IMR-90 (cell line): ENCODE results near the gene PALLD. TPM values are rescaled to one million over a fixed set of nuclear protein-coding genes. Genes with fewer than 3 reads are reported as not detected.

Experiments used
- ATAC-seq: fragments of 200-7000 bp; cut with Tn5 transposase; 2 replicates; pipeline ENCODE4 v1.9.1; 2020; ENCODE audit warnings: low read depth, mild to moderate bottlenecking, moderate library complexity
- BruUV-seq: library from RNA; stranded (reverse); fragments of 400-500 nt; replicated peaks from 2 replicates; lab custom pipeline; 2021; lab: Mats Ljungman, UMichigan
- CTCF ChIA-PET: fragments of 300-600 bp; formaldehyde crosslinking; extraction: SDS; loops from one replicate; lab custom pipeline; 2021; ENCODE audit warnings: antibody characterized with exemption; lab: Yijun Ruan, JAX
- POLR2A ChIA-PET: fragments of 300-600 bp; sonication (Branson Sonifier 250); formaldehyde crosslinking; loops from one replicate; lab custom pipeline; 2022; ENCODE audit warnings: antibody characterized with exemption; ENCODE audit not compliant: unreplicated experiment; lab: Charles Lee
- DNase-seq: peaks from one replicate; pipeline ENCODE4 v3.0.0; 2013
- H2AFZ ChIP-seq: replicated peaks from 2 replicates; pipeline ENCODE3; 2013; ENCODE audit warnings: low read length, mild to moderate bottlenecking; ENCODE audit not compliant: poor library complexity
- H2AK5ac ChIP-seq: 2 replicates; pipeline ENCODE4 v1.6.1; 2013; ENCODE audit warnings: low read depth, low read length, inconsistent platforms
- H2AK9ac ChIP-seq: replicated peaks from 2 replicates; pipeline ENCODE3; 2013; ENCODE audit warnings: mild to moderate bottlenecking, low read depth, low read length, moderate library complexity; ENCODE audit not compliant: poor library complexity
- H2BK120ac ChIP-seq: 2 replicates; pipeline ENCODE4 v1.6.1; 2013; ENCODE audit warnings: low read depth, low read length, inconsistent platforms
- H2BK15ac ChIP-seq: 3 replicates; pipeline ENCODE4 v1.6.1; 2013; ENCODE audit warnings: low read depth, low read length, inconsistent platforms
- H2BK20ac ChIP-seq: 2 replicates; pipeline ENCODE4 v1.6.1; 2013; ENCODE audit warnings: low read depth, mild to moderate bottlenecking, inconsistent platforms, low read length, moderate library complexity
- H2BK5ac ChIP-seq: 2 replicates; pipeline ENCODE4 v1.6.1; 2013; ENCODE audit warnings: mild to moderate bottlenecking, low read depth, low read length, inconsistent platforms; ENCODE audit not compliant: poor library complexity, severe bottlenecking
- H3K14ac ChIP-seq: replicated peaks from 2 replicates; pipeline ENCODE4 v1.6.1; 2013; ENCODE audit warnings: low read depth, low read length, inconsistent platforms
- H3K18ac ChIP-seq: 2 replicates; pipeline ENCODE4 v1.6.1; 2013; ENCODE audit warnings: low read depth, low read length, control low read depth
- H3K23ac ChIP-seq: 2 replicates; pipeline ENCODE4 v1.6.1; 2013; ENCODE audit warnings: low read depth, low read length, inconsistent platforms
- H3K27ac ChIP-seq: 2 replicates; pipeline ENCODE4 v1.5.1; 2013; ENCODE audit warnings: mild to moderate bottlenecking, control low read depth, low read length; ENCODE audit not compliant: insufficient read depth
- H3K27me3 ChIP-seq: 2 replicates; pipeline ENCODE4 v1.6.1; 2013; ENCODE audit warnings: low read length; ENCODE audit not compliant: control insufficient read depth, insufficient read depth
- H3K36me3 ChIP-seq: 2 replicates; pipeline ENCODE4 v1.6.1; 2013; ENCODE audit warnings: low read length, mixed read lengths; ENCODE audit not compliant: control insufficient read depth, insufficient read depth
- H3K4ac ChIP-seq: 2 replicates; pipeline ENCODE4 v1.6.1; 2013; ENCODE audit warnings: low read depth, low read length, inconsistent platforms
- H3K4me1 ChIP-seq: 2 replicates; pipeline ENCODE4 v1.6.1; 2013; ENCODE audit warnings: low read length, mixed read lengths; ENCODE audit not compliant: control insufficient read depth, insufficient read depth
- H3K4me2 ChIP-seq: 2 replicates; pipeline ENCODE4 v1.6.1; 2013; ENCODE audit warnings: low read depth, mild to moderate bottlenecking, control low read depth, low read length, moderate library complexity
- H3K4me3 ChIP-seq: 2 replicates; pipeline ENCODE4 v1.5.1; 2013; ENCODE audit warnings: low read depth, mild to moderate bottlenecking, control low read depth, low read length, moderate library complexity; ENCODE audit not compliant: insufficient read depth
- H3K56ac ChIP-seq: 2 replicates; pipeline ENCODE4 v1.6.1; 2013; ENCODE audit warnings: low read length, inconsistent platforms; ENCODE audit not compliant: insufficient read depth; ENCODE audit errors: extremely low read depth
- H3K79me1 ChIP-seq, 2 experiments: 2 replicates each; pipeline ENCODE4 v1.6.1; 2013; ENCODE audit warnings: low read length in 2 of 2, inconsistent platforms in 1 of 2, low read depth in 1 of 2
- H3K9ac ChIP-seq: 2 replicates; pipeline ENCODE4 v1.6.1; 2013; ENCODE audit warnings: low read depth, low read length, control low read depth
- H3K9me1 ChIP-seq: 2 replicates; pipeline ENCODE4 v1.6.1; 2013; ENCODE audit warnings: low read length, inconsistent platforms; ENCODE audit not compliant: insufficient read depth
- H3K9me3 ChIP-seq: 2 replicates; pipeline ENCODE4 v1.6.1; 2013; ENCODE audit warnings: low read length; ENCODE audit not compliant: control insufficient read depth, insufficient read depth
- H4K20me1 ChIP-seq: 2 replicates; pipeline ENCODE4 v1.6.1; 2013; ENCODE audit warnings: low read length, inconsistent platforms; ENCODE audit not compliant: insufficient read depth
- H4K5ac ChIP-seq: 2 replicates; pipeline ENCODE4 v1.6.1; 2013; ENCODE audit warnings: mild to moderate bottlenecking, low read depth, low read length, control low read depth
- H4K8ac ChIP-seq, 2 experiments: 2 replicates each; pipeline ENCODE4 v1.6.1; 2013; ENCODE audit warnings: low read depth in 2 of 2, low read length in 2 of 2, control low read depth in 1 of 2, inconsistent platforms in 1 of 2
- H4K91ac ChIP-seq: 2 replicates; pipeline ENCODE4 v1.6.1; 2013; ENCODE audit warnings: low read depth, low read length, inconsistent platforms; ENCODE audit not compliant: insufficient read depth
- FOS ChIP-seq: fragments of 150-350 bp; IDR thresholded peaks from 2 replicates; pipeline ENCODE4 v1.6.1; 2016; ENCODE audit warnings: low read depth, low read length
- MAFK ChIP-seq: IDR thresholded peaks from 2 replicates; pipeline ENCODE4 v1.6.1; 2012; ENCODE audit warnings: low read depth, low read length, improper control_type of control experiment
- SMC3 ChIP-seq: fragments of 150-350 bp; IDR thresholded peaks from 2 replicates; pipeline ENCODE4 v1.6.1; 2016; ENCODE audit warnings: low read depth, mild to moderate bottlenecking, antibody characterized with exemption, low read length, moderate library complexity
- WGBS, 2 experiments: methylation state at CpG; one replicate each; pipeline versions ENCODE4 v1.1.5 to v1.1.7; 2013; ENCODE audit warnings: missing lambda C conversion rate in 2 of 2; ENCODE audit not compliant: insufficient read length in 1 of 2; ENCODE audit errors: extremely low coverage in 2 of 2; 5-methylcytosine and 5-hydroxymethylcytosine counted together
- dilution Hi-C: fragments of 300-500 bp; cut with HindIII; formaldehyde crosslinking; loops from one replicate; pipeline ENCODE4 v1.14.3; 2018; ENCODE audit warnings: low sequenced_read_pairs; ENCODE audit not compliant: unreplicated experiment
- in situ Hi-C: fragments of 300-500 bp; cut with MboI; formaldehyde crosslinking; loops from 3 replicates; pipeline ENCODE4 v1.14.3; 2019; ENCODE audit warnings: low sequenced_read_pairs, inconsistent platforms, mixed read lengths
- intact Hi-C: fragments of 100-400 bp; cut with micrococcal nuclease; formaldehyde crosslinking; loops from 2 replicates; pipeline ENCODE4 v1.10.0; 2022
- polyA plus RNA-seq, 3 experiments: library from polyadenylated mRNA; depleted of rRNA; stranded (reverse); fragments of >200 nt; gene quantifications; 2 replicates each; pipeline ENCODE4 v1.2.3, GENCODE V29; 2012; ENCODE audit warnings: low replicate concordance in 1 of 3
- total RNA-seq: library from RNA; depleted of rRNA; stranded (reverse); fragments of >200 nt; gene quantifications from 2 replicates; pipeline ENCODE4 v1.2.3, GENCODE V29; 2012

The PALLD gene
- total and polyA plus RNA-seq, 2 of the 4 experiments (the other 2 are of a cell fraction): 91.0 to 91.9 TPM

- H3K9me3 ChIP-seq: no peaks in the 10 kb centered on the region
- no peak overlapping the region for H3K9ac ChIP-seq
- no peak overlapping the region for H2AK9ac ChIP-seq
- H2BK15ac ChIP-seq: peak overlapping the region; percentile 75
- dilution Hi-C loops (no loop called here), in situ Hi-C loops (no loop called here), intact Hi-C loops (loop anchor here (5.0 kb wide), 2 partner anchors 228 to 407 kb away; no protein-coding TSS in a partner anchor)
- peak overlapping the region; percentile 71; the same call in 1 of the 2 replicates for H3K4ac ChIP-seq
- peak overlapping the region; percentile 78 for H2BK120ac ChIP-seq
- peaks cover 0 to 3% of the 10 kb centered on the region in 2 experiments; a peak in 1 of 4 replicates for H3K79me1 ChIP-seq
- peak overlapping the region; percentile 48; the same call in 1 of the 2 replicates for H3K18ac ChIP-seq
- no TSS peak for BruUV-seq
- no peak for ATAC-seq
- peak overlapping the region; percentile 76 for H2AK5ac ChIP-seq
- H3K14ac ChIP-seq: no peak overlapping the region
- no peak overlapping the region for H3K56ac ChIP-seq
- DNase-seq: peak; percentile 90
- CTCF ChIA-PET: interaction anchor here (1.0 to 1.5 kb wide), 3 partner anchors 23 to 332 kb away, joined by 3 to 4 read pairs (median 3); no protein-coding TSS in a partner anchor
- no peak overlapping the region for H3K23ac ChIP-seq
- peak overlapping the region; percentile 98 for H2BK20ac ChIP-seq
- H2BK5ac ChIP-seq: no peak overlapping the region
- H3K4me2 ChIP-seq: peak overlapping the region; percentile 30; the same call in 1 of the 2 replicates
- peak overlapping the region; percentile 64; the same call in 1 of the 2 replicates for H4K91ac ChIP-seq
- WGBS, 2 experiments: 86% methylated on average over 1 of the region's 8 CpGs; no CpG with 5 or more reads in 1 of the 2 experiments
- TF ChIP-seq MAFK: 0 out of 2 replicates have a peak, but pooled peaks have one; percentile 7
- peak; percentile 82; the same call in 1 of the 2 replicates for TF ChIP-seq FOS
- TF ChIP-seq SMC3: no peak
- POLR2A ChIA-PET: interaction anchor here (0.6 kb wide), 1 partner anchor 21 kb away, joined by 4 read pairs; no protein-coding TSS in a partner anchor
- H4K20me1 ChIP-seq: no peaks in the 10 kb centered on the region
- no peaks in the 10 kb centered on the region for H3K27me3 ChIP-seq
- H3K9me1 ChIP-seq: peaks cover 11% of the 10 kb centered on the region
- H3K4me3 ChIP-seq: no peak overlapping the region
- peaks cover 22% of the 10 kb centered on the region for H3K4me1 ChIP-seq
- no peak overlapping the region for H2AFZ ChIP-seq
- no peak overlapping the region for H3K27ac ChIP-seq
- no peaks in the 10 kb centered on the region for H3K36me3 ChIP-seq
- H4K5ac ChIP-seq: no peak overlapping the region
- H4K8ac ChIP-seq: peak overlapping the region in 1 of 2 experiments; percentile 39; a peak in 1 of 4 replicates
Measured at GRCh38 chr4:168588916-168589531, 92.2 kb downstream of the PALLD start.
